NCI-H510A treated with DMSO at 0.1 percent for 48 hours (cell line): ENCODE data around the gene AFF3.

Experiments used
- DNase-seq: peaks from one replicate; lab custom pipeline; 2025; lab: John Stamatoyannopoulos, UW

The AFF3 gene

GRCh38 chr2:99827296-99827999 lies 314.9 kb downstream of the AFF3 start:
- no peak for DNase-seq

- DNase-seq, result no peak
These were observed 316.8 kb downstream of the AFF3 start for GRCh38 chr2:99825630-99826029.

- no peak for DNase-seq
These were observed 317.6 kb downstream of the AFF3 start for GRCh38 chr2:99824758-99825157.

GRCh38 chr2:99822474-99823207 lies 319.7 kb downstream of the AFF3 start:
- DNase-seq, result no peak

- no peak for DNase-seq
These were observed 320.4 kb downstream of the AFF3 start for GRCh38 chr2:99821984-99822383.

- no peak for DNase-seq
These were observed 320.8 kb downstream of the AFF3 start for GRCh38 chr2:99821572-99821971.

- no peak for DNase-seq
These were observed 321.4 kb downstream of the AFF3 start for GRCh38 chr2:99821039-99821438.

GRCh38 chr2:99819766-99820165 lies 322.6 kb downstream of the AFF3 start:
- peak; percentile 8 for DNase-seq

GRCh38 chr2:99818842-99819241 lies 323.5 kb downstream of the AFF3 start:
- DNase-seq, result no peak

GRCh38 chr2:99816908-99817307 lies 325.5 kb downstream of the AFF3 start:
- DNase-seq, result no peak

GRCh38 chr2:99812426-99812825 lies 330.0 kb downstream of the AFF3 start:
- DNase-seq, result no peak

GRCh38 chr2:99811544-99811943 lies 330.8 kb downstream of the AFF3 start:
- no peak for DNase-seq

- peak; percentile 8 for DNase-seq
These were observed 332.2 kb downstream of the AFF3 start for GRCh38 chr2:99810225-99810624.

GRCh38 chr2:99809259-99809900 lies 333.0 kb downstream of the AFF3 start:
- DNase-seq, result no peak

- no peak for DNase-seq
These were observed 333.8 kb downstream of the AFF3 start for GRCh38 chr2:99808361-99809200.

- DNase-seq, result no peak
These were observed 335.6 kb downstream of the AFF3 start for GRCh38 chr2:99806758-99807157.

- DNase-seq, result no peak
These were observed 336.4 kb downstream of the AFF3 start for GRCh38 chr2:99805930-99806476.

- no peak for DNase-seq
These were observed 338.5 kb downstream of the AFF3 start for GRCh38 chr2:99803846-99804245.

GRCh38 chr2:99802734-99803133 lies 339.7 kb downstream of the AFF3 start:
- DNase-seq, result no peak

- no peak for DNase-seq
These were observed 341.0 kb downstream of the AFF3 start for GRCh38 chr2:99801327-99801901.

- no peak for DNase-seq
These were observed 344.9 kb downstream of the AFF3 start for GRCh38 chr2:99797475-99797874.

GRCh38 chr2:99794414-99794813 lies 348.0 kb downstream of the AFF3 start:
- no peak for DNase-seq
